Stimulated activated CD4-positive, alpha-beta T cell treated with anti-CD3 and anti-CD28 coated beads, Interleukin-4, amount 100 ng/mL, for 4 hours (primary cell): ENCODE measurements around the gene NPHP4.
"Not testable (repeated sequence)": the region's sequence is repeated elsewhere in the genome, so short reads cannot be mapped to it uniquely, and the experiment has no call there.

Experiments used
- DNase-seq, 2 experiments: peaks; one replicate each; pipeline ENCODE4 v3.0.0-alpha.2; 2020

The NPHP4 gene

DNA sequence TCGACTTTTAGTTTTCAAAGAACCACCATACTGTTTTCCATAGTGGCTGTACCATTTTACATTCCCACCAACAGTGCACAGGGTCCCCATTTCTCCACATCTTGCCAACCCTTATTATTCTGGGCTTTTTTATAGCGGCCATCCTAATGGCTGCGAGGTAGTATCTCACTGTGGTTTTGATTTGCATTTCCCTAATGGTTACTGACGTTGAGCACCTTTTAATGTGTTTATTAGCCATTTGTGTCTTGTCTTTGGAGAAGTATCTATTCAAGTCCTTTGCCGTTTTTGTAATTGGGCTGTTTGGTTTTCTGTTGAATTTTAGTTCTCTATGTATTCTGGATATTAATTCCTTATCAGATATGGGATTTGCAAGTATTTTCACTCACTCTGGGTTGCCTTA, 31.1 kb upstream of the NPHP4 start:
- no peak for DNase-seq

DNA sequence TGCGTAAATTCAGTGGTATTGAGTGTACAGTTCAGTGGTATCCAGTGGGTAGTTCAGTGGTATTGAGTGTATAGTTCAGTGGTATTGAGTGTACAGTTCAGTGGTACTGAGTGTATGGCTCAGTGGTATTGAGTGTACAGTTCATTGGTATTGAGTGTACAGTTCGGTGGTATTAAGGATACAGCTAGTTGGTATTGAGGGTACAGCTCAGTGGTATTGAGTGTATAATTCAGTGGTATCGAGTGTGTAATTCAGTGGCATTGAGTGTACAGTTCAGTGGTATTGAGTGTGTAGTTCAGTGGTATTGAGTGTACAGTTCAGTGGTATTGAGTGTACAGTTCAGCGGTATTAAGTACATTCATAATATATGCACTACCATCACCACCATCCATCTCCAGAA, 30.0 kb upstream of the NPHP4 start:
- DNase-seq = no peak

- no peak for DNase-seq
Observed at GRCh38 chr1:6019166-6019845, 27.1 kb upstream of the NPHP4 start.

DNA sequence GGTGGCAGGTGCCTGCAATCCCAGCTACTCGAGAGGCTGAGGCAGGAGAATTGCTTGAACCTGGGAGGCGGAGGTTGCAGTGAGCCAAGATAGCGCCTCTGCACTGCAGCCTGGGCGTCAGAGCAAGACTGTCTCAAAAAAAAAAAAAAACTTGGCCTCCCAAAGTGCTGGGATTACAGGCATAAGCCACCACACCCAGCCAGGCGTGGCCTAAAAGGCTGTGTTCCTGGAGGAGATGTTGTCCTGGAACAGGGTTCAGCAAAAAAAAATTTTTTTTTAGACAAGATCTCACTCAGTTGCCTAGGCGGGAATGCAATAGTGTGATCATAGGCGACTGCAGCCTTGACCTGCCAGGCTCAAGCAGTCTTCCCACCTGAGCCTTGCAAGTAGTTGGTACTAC, 25.4 kb upstream of the NPHP4 start:
- not testable (repeated sequence) for DNase-seq

- DNase-seq = no peak
Observed at GRCh38 chr1:6016191-6016865, 24.1 kb upstream of the NPHP4 start.

- no peak for DNase-seq
Observed at GRCh38 chr1:6014130-6014999, 22.1 kb upstream of the NPHP4 start.

GRCh38 chr1:6013491-6013890, 21.3 kb upstream of the NPHP4 start:
- no peak for DNase-seq

DNA sequence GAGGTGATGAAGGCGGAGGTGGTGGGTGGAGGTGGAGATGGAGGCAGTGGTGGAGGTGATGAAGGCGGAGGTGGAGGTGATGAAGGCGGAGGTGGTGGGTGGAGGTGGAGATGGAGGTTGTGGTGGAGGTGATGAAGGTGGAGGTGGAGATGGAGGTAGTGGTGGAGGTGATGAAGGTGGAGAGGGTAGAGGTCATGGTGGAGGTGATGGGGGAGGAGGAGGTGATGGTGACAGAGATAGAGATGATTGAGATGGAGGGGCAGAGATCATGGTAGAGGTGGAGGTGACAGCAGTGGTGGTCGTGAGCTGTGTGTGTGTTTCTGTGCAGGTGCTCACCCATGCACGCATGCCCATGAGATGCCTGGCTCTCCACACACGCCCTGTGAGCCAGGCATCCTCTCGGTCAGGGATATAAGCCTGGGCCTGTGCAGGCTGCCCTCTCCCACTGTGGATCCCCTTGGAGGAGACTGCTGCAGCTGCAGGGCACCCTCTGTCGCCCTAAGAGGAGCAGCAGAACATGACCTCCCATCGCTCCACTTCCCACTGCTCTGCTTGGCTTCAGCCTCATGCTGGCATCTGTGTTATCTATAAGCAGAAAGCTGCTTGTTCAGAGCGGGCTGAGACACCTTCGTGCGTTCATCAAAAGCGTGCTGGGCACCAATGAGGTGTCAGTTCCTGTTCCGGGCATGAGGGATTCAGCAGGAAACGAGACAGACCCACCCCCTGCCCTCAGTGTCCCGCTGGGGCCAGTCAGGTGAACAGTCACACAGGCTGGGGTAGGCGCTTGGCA, 20.5 kb upstream of the NPHP4 start:
- no peak for DNase-seq

DNA sequence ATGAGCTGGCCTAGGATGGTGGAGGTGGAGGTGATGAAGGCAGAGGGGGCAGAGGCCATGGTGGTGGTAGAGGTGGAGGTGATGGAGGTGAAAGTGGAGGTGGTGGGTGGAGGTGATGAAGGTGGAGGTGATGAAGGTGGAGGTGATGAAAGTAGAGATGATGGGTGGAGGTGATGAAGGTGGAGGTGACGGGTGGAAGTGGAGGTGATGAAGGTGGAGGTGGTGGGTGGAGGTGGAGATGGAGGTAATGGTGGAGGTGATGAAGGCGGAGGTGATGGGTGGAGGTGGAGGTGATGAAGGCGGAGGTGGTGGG, 19.7 kb upstream of the NPHP4 start:
- no peak for DNase-seq

GRCh38 chr1:6011161-6011945, 19.1 kb upstream of the NPHP4 start:
- DNase-seq = no peak

DNA sequence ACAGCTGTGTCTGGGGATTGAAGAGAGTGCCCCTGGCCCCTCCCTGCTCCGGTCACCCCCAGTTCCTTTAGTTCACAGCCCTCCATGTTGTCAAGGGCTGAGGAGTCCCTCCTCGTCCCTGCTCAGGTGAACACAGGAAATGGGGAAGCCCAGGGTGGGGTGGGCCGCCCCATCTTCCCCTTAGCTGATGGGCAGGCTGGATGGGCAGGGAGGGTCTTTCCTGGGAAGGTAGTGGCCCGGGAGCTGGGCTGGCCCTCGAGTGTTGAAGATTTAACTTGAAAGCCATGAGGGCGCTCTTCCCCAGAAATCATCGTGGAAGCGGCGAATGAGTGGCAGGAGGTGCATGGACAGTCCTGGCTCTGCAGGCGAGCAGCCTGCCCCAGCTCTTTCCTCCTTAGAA, 18.3 kb upstream of the NPHP4 start:
- no peak for DNase-seq

GRCh38 chr1:6009120-6010040, 17.2 kb upstream of the NPHP4 start:
- no peak for DNase-seq

DNA sequence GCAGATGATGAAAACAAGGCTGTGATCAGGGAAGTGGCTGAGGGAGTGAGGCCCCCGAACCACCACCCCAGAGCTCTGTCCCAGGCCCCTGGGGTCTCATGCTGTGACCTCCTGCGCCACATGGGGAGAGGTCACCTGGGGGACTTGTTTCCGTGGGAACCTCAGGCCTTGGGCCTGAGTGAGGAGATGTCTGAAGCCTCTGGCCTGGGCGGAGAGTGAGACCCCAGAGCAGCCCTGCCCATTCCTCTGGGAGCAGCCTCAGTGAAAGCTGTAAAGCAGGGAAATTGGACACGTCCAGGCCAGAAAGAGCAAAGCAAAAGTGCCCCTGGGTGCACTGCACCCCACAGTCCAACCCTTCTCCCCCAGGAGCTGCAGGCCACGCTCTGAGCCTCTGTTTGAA, 16.5 kb upstream of the NPHP4 start:
- no peak for DNase-seq

GRCh38 chr1:6008084-6008415, 15.8 kb upstream of the NPHP4 start:
- no peak for DNase-seq

DNA sequence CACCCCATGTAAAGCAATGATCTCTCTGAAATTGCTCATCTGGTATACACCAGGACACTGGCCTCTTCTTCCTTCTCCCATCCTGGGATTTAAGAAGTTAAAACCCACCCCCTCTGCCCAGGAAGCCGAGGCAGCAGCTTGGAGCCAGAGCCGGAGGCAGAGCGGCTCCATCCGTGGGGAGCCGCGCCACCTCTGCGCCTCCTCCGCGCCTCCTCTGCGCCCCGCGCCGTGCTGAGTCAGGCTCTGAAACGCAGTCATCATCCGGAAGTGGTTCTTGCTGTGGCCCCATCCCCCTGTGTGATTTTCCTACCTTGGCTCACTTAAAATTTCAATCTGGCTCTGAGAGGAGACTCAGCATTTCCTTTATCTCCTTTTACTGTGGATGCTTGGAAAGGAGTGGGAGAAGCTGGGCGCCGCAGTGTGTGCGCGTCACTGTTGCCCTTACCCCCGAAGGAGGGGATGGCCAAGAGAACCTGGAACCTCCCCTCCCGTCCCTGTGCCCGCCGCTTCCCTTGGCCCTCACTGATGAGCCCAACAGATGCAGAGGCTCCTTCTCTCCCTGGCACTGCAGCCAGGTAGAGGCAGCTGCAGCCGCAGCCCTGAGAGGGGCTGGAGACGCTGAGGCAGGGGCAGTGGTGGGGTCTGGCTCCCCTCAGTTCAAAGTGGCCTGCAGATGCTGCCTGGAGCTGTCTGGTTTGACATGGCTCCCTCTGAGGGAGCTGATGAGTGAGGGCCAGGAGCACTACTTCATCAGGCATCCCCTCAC, 15.3 kb upstream of the NPHP4 start:
- no peak for DNase-seq

- no peak for DNase-seq
Observed at GRCh38 chr1:6006882-6007281, 14.7 kb upstream of the NPHP4 start.

- no peak for DNase-seq
Observed at GRCh38 chr1:6005276-6005917, 13.2 kb upstream of the NPHP4 start.

DNA sequence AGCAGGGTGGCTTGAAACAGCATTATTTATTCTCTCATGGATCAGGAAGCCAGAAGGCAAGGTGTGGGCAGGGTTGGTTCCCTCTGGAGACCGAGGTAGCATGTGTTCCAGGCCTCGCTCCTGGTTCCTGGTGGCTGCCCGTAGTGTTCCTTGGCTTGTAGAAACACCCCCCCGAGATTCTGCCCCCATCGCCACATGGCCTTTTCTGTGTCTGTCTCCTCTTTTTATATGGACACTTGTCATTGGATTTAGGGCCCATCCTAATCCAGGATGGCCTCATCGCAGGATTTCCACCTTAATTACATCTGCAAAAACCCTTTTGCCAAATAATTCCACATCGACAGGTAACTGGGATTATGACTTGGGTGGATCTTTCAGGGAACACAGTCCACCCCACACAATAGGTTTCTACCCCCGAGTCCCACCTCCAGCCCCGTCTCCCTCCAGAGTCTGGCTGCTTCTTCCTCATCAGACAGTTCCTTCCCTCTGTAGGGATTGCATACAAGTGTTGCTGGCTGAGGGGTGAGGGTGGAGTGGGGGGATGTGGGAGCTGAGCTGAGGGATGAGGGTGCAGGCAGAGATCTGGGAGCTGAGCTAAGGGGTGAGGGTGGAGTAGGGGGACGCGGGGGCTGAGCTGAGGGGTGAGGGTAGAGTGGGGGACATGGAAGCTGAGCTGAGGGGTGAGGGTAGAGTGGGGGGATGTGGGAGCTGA, 12.3 kb upstream of the NPHP4 start:
- DNase-seq = no peak
